ENCODE data around the gene MRTO4. TPM values are rescaled to one million over a fixed set of nuclear protein-coding genes. Genes with fewer than 3 reads are reported as not detected.
A peak's percentile ranks its signal among the peaks of the same experiment; 100 is the strongest.
"Not testable (repeated sequence)": the region's sequence is repeated elsewhere in the genome, so short reads cannot be mapped to it uniquely, and the experiment has no call there.

MRTO4 gene
- polyA plus RNA-seq, 6 donors from 2014 or later = 26.4 to 30.3 (median 27.3) TPM

DNA sequence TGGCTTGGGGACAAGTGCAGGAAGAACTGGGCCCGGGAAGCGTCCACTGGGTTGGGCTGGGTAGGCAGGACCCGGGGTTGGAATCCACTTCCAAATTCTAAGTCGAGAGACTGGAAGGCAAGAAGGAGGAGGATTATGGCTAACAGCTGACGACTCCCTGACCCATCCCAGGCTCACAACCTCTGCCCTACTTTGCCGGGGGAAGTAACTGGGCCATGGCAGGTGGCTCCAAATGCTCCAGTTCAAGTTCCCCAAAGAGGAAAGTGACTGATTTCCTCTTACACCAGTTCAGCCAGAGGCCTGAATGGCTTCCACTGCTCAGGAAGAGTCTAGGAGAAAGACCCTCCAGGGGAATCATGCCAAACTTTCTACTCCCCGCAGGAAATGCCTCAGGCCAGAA is 11.7 kb upstream of the MRTO4 start:
- Mint-ChIP-seq H3K9me3 (no peaks in the 10 kb centered on the region), H3K27me3 (no peaks in the 10 kb centered on the region), H3K36me3 (peaks cover 14 to 17% of the 10 kb centered on the region in 2 donors), H3K4me3 (no peak overlapping the region), H3K27ac (peak overlapping the region in 2 of 6 donors; percentile 15 to 52), H3K4me1 (no peaks in the 10 kb centered on the region)
- no peak for ATAC-seq (ENCODE audit: low read depth in 2 of 2)
- DNase-seq = no peak

DNA sequence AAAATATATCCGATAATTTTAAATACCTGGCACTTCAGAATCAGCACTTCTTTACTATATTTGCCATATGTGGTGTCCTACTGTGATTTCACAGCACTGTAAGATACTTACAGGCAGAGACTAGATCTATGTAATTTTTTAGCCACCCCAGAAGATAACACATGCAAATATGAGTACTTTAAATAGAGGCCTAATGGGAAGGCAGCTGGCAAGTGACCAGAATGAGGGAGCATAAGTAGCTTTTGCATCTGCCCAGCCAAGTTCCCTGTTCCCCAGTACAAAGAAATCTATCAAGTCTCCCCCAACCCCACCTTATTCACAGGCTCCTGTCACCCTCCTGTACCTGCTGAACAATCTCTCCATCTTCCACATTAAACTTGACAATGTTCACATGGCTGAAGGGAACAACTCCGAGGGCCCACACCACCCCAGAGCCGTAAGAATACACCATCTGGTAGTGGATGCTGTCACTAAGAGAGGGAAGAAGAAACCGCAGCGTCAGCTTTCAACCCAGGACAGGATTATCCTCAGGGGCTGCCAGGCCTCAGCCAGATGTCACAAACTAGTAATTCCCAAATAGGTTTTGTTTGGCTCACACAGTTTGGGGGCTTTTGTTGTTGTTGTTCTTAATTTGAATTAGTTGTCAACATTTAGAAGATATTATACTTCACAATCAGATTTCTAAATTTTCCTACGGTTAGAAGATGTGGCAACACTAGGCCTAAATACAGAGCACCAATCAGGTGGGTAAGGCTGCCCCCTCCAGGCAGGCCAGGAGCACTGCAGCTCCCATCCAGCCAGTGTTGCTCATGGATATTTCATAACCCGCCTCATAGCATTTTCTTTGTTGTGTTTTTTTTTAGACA is 10.7 kb upstream of the MRTO4 start:
- H3K4me3 Mint-ChIP-seq = no peak overlapping the region
- H3K4me1 Mint-ChIP-seq = no peaks in the 10 kb centered on the region
- H3K27me3 Mint-ChIP-seq = no peaks in the 10 kb centered on the region
- peak overlapping the region in 4 of 6 donors; percentile 9 to 46 (median 26) for H3K27ac Mint-ChIP-seq
- H3K36me3 Mint-ChIP-seq = peaks cover 14 to 17% of the 10 kb centered on the region in 2 donors
- DNase-seq (peak; percentile 48), ATAC-seq (ENCODE audit: low read depth in 2 of 2) (peak; percentile 79 to 93)
- no peaks in the 10 kb centered on the region for H3K9me3 Mint-ChIP-seq

DNA sequence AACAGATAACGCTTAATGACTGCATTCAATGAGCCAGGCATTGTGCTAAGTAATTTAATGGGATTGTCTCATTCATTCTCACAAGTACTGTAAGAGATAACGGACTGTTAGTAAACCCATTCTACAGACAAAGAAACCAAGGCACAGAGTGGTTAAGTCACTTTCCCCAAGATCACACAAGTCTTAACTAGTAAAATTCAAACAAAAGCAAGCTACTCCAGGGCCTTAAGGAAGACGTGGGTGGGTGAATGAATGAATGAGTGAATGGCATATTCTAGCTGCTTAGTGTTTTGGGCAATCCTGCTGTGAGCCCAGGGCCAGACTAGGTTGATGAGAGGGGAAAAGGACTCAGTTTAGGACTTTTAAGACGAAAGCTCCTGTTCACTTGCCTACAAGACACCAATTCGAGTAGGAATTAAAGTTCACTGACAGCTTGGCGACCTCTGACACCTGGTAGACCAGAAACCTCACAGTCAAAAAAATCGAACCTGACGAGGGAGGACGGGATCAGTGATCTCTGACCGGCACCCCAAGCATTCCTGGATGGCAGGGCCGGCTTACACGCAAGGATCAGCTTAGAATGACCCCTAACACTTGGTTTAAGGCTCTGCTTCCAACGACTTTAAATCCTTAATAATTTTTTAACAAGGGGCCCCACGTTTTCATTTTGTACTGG is 838 bp upstream of the MRTO4 start:
- Mint-ChIP-seq H3K27ac (peak overlapping the region; percentile 49 to 97 (median 94)), H3K4me3 (peak overlapping the region; percentile 92 to 99 (median 94)), H3K27me3 (no peaks in the 10 kb centered on the region), H3K9me3 (peaks cover 0 to 2% (median 0%) of the 10 kb centered on the region in 7 donors), H3K36me3 (no peaks in the 10 kb centered on the region), H3K4me1 (peaks cover 28 to 41% (median 33%) of the 10 kb centered on the region in 3 donors)
- no peak for ATAC-seq (ENCODE audit: low read depth in 2 of 2)
- no peak for DNase-seq

DNA sequence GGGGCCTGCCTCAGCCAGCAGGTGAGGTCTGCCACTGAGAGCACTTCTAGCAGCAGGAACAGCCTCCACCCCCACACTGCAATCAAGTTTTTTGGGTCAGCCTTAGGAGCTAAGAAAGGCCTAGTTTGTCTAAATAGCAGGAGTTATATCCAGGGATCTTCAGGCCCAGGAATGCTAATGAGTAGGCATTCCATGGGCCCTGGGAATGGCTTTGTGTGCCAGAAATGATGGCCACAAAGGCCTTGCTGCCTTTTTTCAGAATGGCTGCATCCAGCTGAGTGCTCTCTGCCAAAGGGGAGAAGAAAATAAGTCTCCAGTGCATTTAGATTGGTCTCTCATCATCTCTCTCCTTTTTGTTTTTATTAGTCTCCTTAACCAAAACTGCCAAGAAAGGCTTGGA is 2.8 kb downstream of the MRTO4 start:
- no peak for DNase-seq
- Mint-ChIP-seq H3K27ac (peak overlapping the region in 1 of 6 donors; percentile 61), H3K9me3 (peaks cover 0 to 2% (median 0%) of the 10 kb centered on the region in 7 donors), H3K4me3 (peak overlapping the region in 1 of 8 donors; percentile 99), H3K36me3 (peaks cover 0 to 13% of the 10 kb centered on the region in 2 donors), H3K4me1 (peaks cover 28 to 41% (median 33%) of the 10 kb centered on the region in 3 donors), H3K27me3 (no peaks in the 10 kb centered on the region)
- no peak for ATAC-seq (ENCODE audit: low read depth in 2 of 2)

DNA sequence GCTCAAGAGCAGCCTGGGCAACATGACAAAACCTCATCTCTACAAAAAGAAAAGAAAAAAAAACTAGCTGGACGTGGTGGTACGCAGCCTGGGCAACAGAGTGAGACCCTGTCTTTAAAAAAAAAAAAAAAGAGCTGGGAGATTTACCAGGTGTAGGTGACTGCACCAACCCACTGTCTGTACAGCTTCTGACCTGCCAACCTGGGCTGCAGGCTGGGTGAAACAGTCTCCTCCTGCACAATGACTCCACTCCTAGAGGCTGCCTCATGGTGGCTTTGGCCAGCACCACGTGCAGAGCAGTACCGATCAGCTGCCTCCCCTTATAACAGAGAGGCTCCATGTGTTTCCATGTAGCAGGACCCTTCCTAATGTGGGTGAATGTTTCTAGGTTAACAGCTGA is 3.7 kb downstream of the MRTO4 start:
- Mint-ChIP-seq H3K27me3 (no peaks in the 10 kb centered on the region), H3K4me1 (peaks cover 26 to 35% (median 31%) of the 10 kb centered on the region in 3 donors), H3K4me3 (peak overlapping the region in 1 of 8 donors; percentile 99), H3K36me3 (peaks cover 0 to 13% of the 10 kb centered on the region in 2 donors), H3K9me3 (peaks cover 0 to 2% (median 0%) of the 10 kb centered on the region in 7 donors), H3K27ac (no peak overlapping the region)
- DNase-seq (no peak), ATAC-seq (ENCODE audit: low read depth in 2 of 2) (no peak)

DNA sequence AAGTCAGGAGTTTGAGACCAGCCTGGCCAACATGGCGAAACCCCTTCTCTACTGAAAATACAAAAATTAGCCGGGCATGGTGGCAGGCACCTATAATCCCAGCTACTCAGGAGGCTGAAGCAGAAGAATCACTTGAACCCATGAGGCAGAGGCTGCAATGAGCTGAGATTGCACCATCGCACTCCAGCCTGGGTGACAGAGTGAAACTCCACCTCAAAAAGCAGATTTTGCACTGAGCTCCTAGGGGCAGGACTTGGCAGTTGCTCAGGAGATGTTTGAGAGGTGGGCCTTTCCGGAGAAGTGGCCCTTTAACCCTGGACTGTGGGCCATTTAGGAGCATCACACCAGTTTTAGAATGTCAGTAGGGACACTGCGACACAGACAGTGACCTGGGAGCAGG is 4.7 kb downstream of the MRTO4 start:
- not testable (repeated sequence) for ATAC-seq (ENCODE audit: low read depth in 2 of 2); H3K27ac Mint-ChIP-seq; H3K9me3 Mint-ChIP-seq; H3K4me3 Mint-ChIP-seq; DNase-seq; H3K27me3 Mint-ChIP-seq
- Mint-ChIP-seq H3K36me3 (peaks cover 0 to 13% of the 10 kb centered on the region in 2 donors), H3K4me1 (peaks cover 20 to 25% (median 23%) of the 10 kb centered on the region in 3 donors)

DNA sequence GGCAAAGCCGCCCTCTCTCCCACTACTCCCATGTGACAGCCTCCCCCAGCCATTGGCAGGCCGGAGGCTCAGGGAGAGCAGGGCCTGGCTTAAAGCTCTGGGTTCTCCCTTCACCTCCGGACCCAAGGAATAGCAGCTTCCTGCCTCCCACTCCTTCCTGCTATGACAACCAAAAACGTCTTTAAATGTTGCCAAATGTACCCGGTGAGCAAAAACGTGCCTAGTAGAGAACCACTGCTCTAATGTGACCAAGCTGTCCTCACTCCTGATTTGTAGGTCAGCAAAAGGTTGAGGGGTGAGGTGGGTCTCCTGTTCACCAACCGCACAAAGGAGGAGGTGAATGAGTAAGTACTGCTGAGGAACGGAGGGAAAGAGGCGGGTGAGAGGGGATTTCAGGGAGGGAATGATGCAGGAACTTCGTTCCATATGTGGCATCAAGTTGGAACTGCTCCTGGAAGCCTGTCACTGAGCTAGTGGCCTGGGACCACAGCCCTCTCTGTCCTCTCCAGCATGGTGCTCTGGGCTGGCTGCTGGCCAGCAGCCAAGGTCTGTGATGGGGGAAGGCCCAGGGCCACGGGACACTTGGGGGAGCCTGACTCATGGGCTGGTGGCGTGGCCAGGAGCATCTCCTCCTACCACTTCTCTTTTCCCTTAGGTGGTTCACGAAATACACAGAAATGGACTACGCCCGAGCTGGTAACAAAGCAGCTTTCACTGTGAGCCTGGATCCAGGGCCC is 5.7 kb downstream of the MRTO4 start:
- peaks cover 14 to 20% (median 14%) of the 10 kb centered on the region in 3 donors for H3K4me1 Mint-ChIP-seq
- H3K36me3 Mint-ChIP-seq = peaks cover 0 to 13% of the 10 kb centered on the region in 2 donors
- DNase-seq (no peak), ATAC-seq (ENCODE audit: low read depth in 2 of 2) (no peak)
- no peak overlapping the region for H3K27ac Mint-ChIP-seq
- no peaks in the 10 kb centered on the region for H3K9me3 Mint-ChIP-seq
- peak overlapping the region in 1 of 8 donors; percentile 15 for H3K4me3 Mint-ChIP-seq
- no peaks in the 10 kb centered on the region for H3K27me3 Mint-ChIP-seq

DNA sequence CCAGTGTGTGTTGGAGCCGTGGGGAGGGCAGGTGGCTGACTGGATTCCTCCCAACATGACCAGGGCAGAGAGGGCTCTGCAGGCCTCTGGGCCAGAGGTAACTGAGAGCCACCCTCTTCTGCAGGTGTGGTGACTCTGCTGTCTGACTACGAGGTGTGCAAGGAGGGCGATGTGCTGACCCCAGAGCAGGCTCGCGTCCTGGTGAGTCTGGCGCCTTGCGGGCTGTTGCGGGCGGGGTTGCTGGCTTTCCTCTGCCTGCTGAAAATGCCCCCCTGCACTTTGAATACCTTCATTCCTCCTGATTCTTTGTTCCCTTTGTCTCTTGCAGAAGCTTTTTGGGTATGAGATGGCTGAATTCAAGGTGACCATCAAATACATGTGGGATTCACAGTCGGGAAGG is 6.7 kb downstream of the MRTO4 start:
- Mint-ChIP-seq H3K27me3 (no peaks in the 10 kb centered on the region), H3K36me3 (peaks cover 0 to 13% of the 10 kb centered on the region in 2 donors), H3K4me1 (peaks cover 5 to 10% (median 8%) of the 10 kb centered on the region in 3 donors), H3K4me3 (no peak overlapping the region), H3K9me3 (no peaks in the 10 kb centered on the region), H3K27ac (peak overlapping the region in 1 of 6 donors; percentile 67)
- DNase-seq (no peak), ATAC-seq (ENCODE audit: low read depth in 2 of 2) (no peak)

DNA sequence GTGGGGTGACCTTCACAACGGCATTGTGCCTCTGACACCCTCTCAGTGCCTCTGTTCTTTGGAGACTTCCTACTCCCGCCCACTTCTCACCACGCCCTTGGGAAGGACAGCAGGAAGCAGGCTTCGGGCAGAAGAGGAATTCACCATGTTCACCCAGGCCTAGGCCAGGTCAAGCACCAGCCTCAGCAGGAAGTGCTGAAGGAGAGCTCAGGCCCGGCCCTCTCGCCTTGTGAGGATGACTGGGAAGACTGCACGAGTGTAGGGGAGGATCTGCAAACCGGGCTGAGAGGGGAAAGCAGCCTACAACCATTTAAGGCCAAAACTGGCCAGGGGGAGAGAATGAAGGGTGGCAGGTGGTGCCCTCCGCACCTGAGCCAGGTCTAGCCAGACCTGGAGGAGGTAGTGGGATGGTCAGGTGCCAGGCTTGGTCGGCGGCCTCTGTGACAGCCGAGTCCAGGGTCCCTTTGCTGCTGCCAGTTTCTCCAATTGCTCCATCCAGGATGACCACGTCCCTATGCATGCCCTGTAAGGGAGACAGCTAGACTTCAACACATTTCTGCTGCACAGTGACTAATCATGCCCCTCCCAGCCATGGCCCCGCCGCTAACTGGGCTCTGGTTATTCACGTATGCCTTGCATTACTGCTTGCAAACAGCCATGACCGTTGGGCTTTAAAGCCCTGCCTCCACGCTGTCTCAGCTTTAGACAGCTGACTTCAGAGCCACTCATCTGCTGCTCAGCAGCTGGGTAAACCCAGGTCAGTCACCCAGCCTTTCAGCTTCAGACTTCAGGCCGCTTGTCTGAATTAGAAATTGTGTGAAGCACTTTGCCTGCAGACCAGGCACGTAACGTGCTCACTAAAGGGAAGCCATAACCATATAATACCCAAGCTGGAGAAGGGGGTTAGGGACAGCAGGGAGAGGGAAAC is 8.9 kb downstream of the MRTO4 start:
- no peaks in the 10 kb centered on the region for H3K4me1 Mint-ChIP-seq
- no peaks in the 10 kb centered on the region for H3K9me3 Mint-ChIP-seq
- H3K36me3 Mint-ChIP-seq = peaks cover 0 to 13% of the 10 kb centered on the region in 2 donors
- H3K4me3 Mint-ChIP-seq = no peak overlapping the region
- H3K27me3 Mint-ChIP-seq = no peaks in the 10 kb centered on the region
- peak overlapping the region in 3 of 6 donors; percentile 12 to 67 (median 47) for H3K27ac Mint-ChIP-seq
- DNase-seq = no peak
- ATAC-seq (ENCODE audit: low read depth in 2 of 2) = no peak

DNA sequence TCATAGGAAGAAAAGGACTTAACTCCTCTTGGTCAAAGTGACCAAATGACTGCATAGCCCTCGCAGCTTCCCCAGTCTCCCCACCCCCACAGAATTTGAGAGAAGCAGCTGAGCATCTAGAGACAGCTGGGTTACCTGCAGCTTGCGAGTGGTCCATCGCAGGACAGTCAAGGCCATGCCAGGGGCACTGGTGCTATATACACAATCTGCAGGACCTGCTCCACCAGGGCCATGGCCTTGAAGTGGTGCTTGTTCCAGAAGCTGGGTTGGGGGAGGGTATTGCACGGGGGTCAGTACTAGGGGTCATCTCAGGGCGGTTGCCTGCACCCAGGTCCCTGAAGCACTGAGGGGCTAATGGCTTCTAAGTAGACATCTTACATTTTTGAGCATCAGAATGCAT is 10.4 kb downstream of the MRTO4 start:
- Mint-ChIP-seq H3K27ac (no peak overlapping the region), H3K27me3 (no peaks in the 10 kb centered on the region), H3K9me3 (no peaks in the 10 kb centered on the region), H3K36me3 (peaks cover 0 to 11% of the 10 kb centered on the region in 2 donors), H3K4me1 (no peaks in the 10 kb centered on the region), H3K4me3 (no peak overlapping the region)
- no peak for ATAC-seq (ENCODE audit: low read depth in 2 of 2)
- no peak for DNase-seq

DNA sequence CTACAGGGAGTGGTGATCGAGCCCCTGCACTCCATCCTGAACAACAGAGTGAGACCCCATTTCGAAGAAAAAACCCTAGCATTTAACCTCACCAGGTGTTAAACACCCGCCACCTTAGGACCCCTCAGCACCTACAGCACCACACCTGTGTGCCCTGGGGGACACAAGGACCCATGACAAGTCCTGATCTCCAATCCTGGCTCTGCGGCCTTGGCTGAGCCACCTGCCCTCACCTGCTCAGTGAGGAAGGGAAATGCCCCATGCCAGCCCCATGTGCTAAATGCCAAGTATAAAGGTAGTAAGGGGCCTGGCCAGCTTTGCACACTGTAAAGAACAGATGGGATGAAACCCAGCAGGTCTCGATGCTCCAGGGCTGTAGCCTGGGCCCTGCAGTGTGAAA is 11.1 kb downstream of the MRTO4 start:
- no peak overlapping the region for H3K27ac Mint-ChIP-seq
- DNase-seq = no peak
- no peaks in the 10 kb centered on the region for H3K27me3 Mint-ChIP-seq
- H3K36me3 Mint-ChIP-seq = peaks cover 0 to 6% of the 10 kb centered on the region in 2 donors
- H3K4me3 Mint-ChIP-seq = no peak overlapping the region
- H3K4me1 Mint-ChIP-seq = no peaks in the 10 kb centered on the region
- H3K9me3 Mint-ChIP-seq = no peaks in the 10 kb centered on the region
- ATAC-seq (ENCODE audit: low read depth in 2 of 2) = no peak

DNA sequence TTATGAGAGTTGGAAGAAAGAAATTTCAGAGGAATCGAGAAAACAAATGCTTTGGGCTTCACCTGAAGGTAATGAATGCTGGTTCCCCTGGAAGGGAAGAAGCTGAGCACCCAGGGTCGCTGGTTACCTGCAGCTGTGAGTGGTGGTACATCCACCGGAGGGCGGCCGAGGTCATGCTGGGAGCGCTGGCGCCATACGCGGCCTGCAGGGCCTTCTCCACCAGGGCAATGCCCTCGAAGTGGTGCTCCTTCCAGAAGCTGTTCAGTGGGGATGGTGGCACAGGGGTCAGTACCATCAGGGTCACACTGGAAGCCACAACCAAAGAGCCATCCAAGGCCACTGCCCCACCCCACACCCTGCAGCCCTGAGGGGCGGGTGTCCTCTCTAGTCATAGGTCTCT is 16.8 kb downstream of the MRTO4 start:
- peaks cover 0 to 6% (median 3%) of the 10 kb centered on the region in 7 donors for H3K9me3 Mint-ChIP-seq
- H3K36me3 Mint-ChIP-seq = peaks cover 6 to 7% of the 10 kb centered on the region in 2 donors
- no peak for ATAC-seq (ENCODE audit: low read depth in 2 of 2)

More for the DNA sequence above, 16.8 kb downstream of the MRTO4 start:
- peaks cover 0 to 6% (median 5%) of the 10 kb centered on the region in 3 donors for H3K4me1 Mint-ChIP-seq
- H3K4me3 Mint-ChIP-seq = no peak overlapping the region
- no peak for DNase-seq
- peak overlapping the region in 2 of 6 donors; percentile 33 to 52 for H3K27ac Mint-ChIP-seq
- peaks cover 9 to 20% (median 10%) of the 10 kb centered on the region in 3 donors for H3K27me3 Mint-ChIP-seq

All from naive B cell (primary cell).